Measurements from ENCODE around the gene RAB3A. TPM values are rescaled to one million over a fixed set of nuclear protein-coding genes. Genes with fewer than 3 reads are reported as not detected.

The RAB3A gene
- total RNA-seq, 4 donors from 2014 or later, result 0.69 to 3.8 (median 0.77) TPM; not detected in 1

GRCh38 chr19:18226956-18227780 is 23.3 kb upstream of the RAB3A start:
- no peaks in the 10 kb centered on the region for H3K36me3 ChIP-seq
- TF ChIP-seq, protein P1, sequence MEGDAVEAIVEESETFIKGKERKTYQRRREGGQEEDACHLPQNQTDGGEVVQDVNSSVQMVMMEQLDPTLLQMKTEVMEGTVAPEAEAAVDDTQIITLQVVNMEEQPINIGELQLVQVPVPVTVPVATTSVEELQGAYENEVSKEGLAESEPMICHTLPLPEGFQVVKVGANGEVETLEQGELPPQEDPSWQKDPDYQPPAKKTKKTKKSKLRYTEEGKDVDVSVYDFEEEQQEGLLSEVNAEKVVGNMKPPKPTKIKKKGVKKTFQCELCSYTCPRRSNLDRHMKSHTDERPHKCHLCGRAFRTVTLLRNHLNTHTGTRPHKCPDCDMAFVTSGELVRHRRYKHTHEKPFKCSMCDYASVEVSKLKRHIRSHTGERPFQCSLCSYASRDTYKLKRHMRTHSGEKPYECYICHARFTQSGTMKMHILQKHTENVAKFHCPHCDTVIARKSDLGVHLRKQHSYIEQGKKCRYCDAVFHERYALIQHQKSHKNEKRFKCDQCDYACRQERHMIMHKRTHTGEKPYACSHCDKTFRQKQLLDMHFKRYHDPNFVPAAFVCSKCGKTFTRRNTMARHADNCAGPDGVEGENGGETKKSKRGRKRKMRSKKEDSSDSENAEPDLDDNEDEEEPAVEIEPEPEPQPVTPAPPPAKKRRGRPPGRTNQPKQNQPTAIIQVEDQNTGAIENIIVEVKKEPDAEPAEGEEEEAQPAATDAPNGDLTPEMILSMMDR (IDR thresholded peaks at IDR 0.05), result no peak
- TF ChIP-seq POLR2A (IDR thresholded peaks at IDR 0.05), result no peak
- no peak overlapping the region for H3K4me3 ChIP-seq
- peaks cover 0 to 16% of the 10 kb centered on the region in 2 donors for H3K4me1 ChIP-seq
- no peak overlapping the region for H3K27ac ChIP-seq
- no peaks in the 10 kb centered on the region for H3K9me3 ChIP-seq
- no peak for DNase-seq
- peaks cover 8 to 13% of the 10 kb centered on the region in 2 donors for H3K27me3 ChIP-seq
- intact Hi-C loops (cut with DNase I; ENCODE audit: low total_unique reads), result no loop called here

DNA sequence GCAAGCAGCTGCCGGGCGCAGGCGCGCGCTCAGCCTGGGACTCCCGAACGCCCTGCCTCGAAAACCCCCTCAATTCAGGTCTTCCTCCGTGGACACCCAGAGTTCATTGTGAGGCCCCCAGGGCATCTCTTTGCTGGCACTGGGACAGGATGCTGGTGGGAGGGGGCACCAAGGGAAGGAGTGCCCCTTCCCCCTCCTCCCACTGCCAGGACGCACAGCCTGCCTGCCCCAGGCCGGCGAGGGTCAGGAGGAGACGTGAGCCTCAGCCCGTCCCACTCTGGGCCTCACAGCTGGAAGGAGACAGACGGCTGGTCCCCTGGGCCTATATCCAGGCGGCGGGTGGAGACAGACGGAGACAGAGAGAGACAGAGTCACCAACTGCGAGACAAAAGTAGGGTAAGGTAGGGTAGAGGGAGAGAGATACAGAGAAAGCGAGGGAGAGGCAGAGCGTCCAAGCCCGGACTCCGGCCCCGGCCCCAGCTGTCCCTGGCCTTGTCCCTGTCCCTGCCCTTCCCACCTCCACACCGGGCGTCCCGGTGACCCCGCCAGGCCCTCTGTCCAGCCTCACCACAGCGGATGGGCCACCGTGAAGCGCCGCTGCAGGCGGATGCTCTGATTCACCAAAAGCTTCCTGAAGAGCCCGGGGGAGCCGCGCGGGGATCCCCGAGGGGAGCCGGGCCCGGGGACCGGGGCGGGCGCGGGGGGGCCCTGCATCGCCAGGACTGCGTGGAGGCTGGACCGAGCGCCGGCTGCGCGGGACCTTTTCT is 22.0 kb upstream of the RAB3A start, which contains the start of gene PDE4C:
Gene PDE4C, minus strand, starts transcription at position 737 of the 767 bp plus-strand sequence. Its CDS starts 23 bp downstream, at position 714.
- Histone ChIP-seq H3K36me3 (no peaks in the 10 kb centered on the region), H3K27me3 (peaks cover 0 to 13% of the 10 kb centered on the region in 2 donors), H3K4me3 (no peak within 1 kb of the TSS), H3K27ac (peak within 1 kb of the TSS; percentile 11 to 65), H3K4me1 (peaks cover 0 to 16% of the 10 kb centered on the region in 2 donors), H3K9me3 (no peaks in the 10 kb centered on the region)
- peak in 1 of 2 donors; percentile 26 for DNase-seq
- TF ChIP-seq, protein P1 (IDR thresholded peaks at IDR 0.05), result no peak
- intact Hi-C loops (cut with DNase I; ENCODE audit: low total_unique reads), result no loop called here

GRCh38 chr19:18225355-18225701 is 21.5 kb upstream of the RAB3A start:
- TF ChIP-seq, protein P1 (IDR thresholded peaks at IDR 0.05), result no peak
- TF ChIP-seq POLR2A (IDR thresholded peaks at IDR 0.05), result no peak
- peak overlapping the region; percentile 11 to 65 for H3K27ac ChIP-seq
- no peak for DNase-seq
- H3K27me3 ChIP-seq, result peaks cover 0 to 13% of the 10 kb centered on the region in 2 donors
- peaks cover 0 to 16% of the 10 kb centered on the region in 2 donors for H3K4me1 ChIP-seq
- no peak overlapping the region for H3K4me3 ChIP-seq
- intact Hi-C loops (cut with DNase I; ENCODE audit: low total_unique reads), result no loop called here
- no peaks in the 10 kb centered on the region for H3K9me3 ChIP-seq
- no peaks in the 10 kb centered on the region for H3K36me3 ChIP-seq

- peak in 1 of 2 donors; percentile 21 for TF ChIP-seq POLR2A (IDR thresholded peaks at IDR 0.05)
- TF ChIP-seq, protein P1 (IDR thresholded peaks at IDR 0.05), result peak in 1 of 4 experiments; percentile 2
- intact Hi-C loops (cut with DNase I; ENCODE audit: low total_unique reads), result loop anchor here (5.0 kb wide), 1 partner anchor 72 kb away; the partner anchor contains the start of gene PIK3R2
- Histone ChIP-seq H3K4me1 (peaks cover 0 to 16% of the 10 kb centered on the region in 2 donors), H3K9me3 (no peaks in the 10 kb centered on the region), H3K27me3 (peaks cover 0 to 13% of the 10 kb centered on the region in 2 donors), H3K36me3 (no peaks in the 10 kb centered on the region), H3K4me3 (peak overlapping the region; percentile 27 to 34), H3K27ac (peak overlapping the region in 1 of 2 donors; percentile 65)
- DNase-seq, result peak; percentile 99
These were observed 20.9 kb upstream of the RAB3A start for GRCh38 chr19:18224525-18225354.
